Chondrocyte (in vitro differentiated cells): Measurements from ENCODE around the gene TMPRSS11A. TPM values are rescaled to one million over a fixed set of nuclear protein-coding genes. Genes with fewer than 3 reads are reported as not detected.

Experiments
- DNase-seq: peaks from one replicate; pipeline ENCODE4 v3.0.0; 2021; ENCODE audit warnings: mixed read lengths, low spot score
- H3K27ac Mint-ChIP-seq: one replicate; pipeline ENCODE4 v1.8.0; 2021; ENCODE audit warnings: mild to moderate bottlenecking, moderate library complexity, mixed read lengths; ENCODE audit not compliant: unreplicated experiment
- H3K27me3 Mint-ChIP-seq: 2 replicates; pipeline ENCODE4 v1.8.0; 2021; ENCODE audit warnings: low read depth, mixed read lengths
- H3K36me3 Mint-ChIP-seq: 2 replicates; pipeline ENCODE4 v1.8.0; 2021; ENCODE audit warnings: low read depth, mixed read lengths
- H3K4me1 Mint-ChIP-seq: 2 replicates; pipeline ENCODE4 v1.8.0; 2021; ENCODE audit warnings: low read depth, mild to moderate bottlenecking, mixed read lengths
- H3K4me3 Mint-ChIP-seq: one replicate; pipeline ENCODE4 v1.8.0; 2021; ENCODE audit warnings: mild to moderate bottlenecking, moderate library complexity, mixed read lengths; ENCODE audit not compliant: unreplicated experiment
- H3K9me3 Mint-ChIP-seq: 2 replicates; pipeline ENCODE4 v1.8.0; 2021; ENCODE audit warnings: low read depth, mixed read lengths
- total RNA-seq: library from RNA; stranded (reverse); gene quantifications from 3 replicates; pipeline ENCODE4 v1.2.1, GENCODE V29; 2021
- TF ChIP-seq, protein P1 (sequence below): fragments of 200-600 bp; sonication (generic); IDR thresholded peaks from 2 replicates; pipeline ENCODE4 v1.5.0; 2021; ENCODE audit warnings: antibody characterized with exemption, mild to moderate bottlenecking, moderate library complexity

The TMPRSS11A gene
- total RNA-seq, 1 donor from 2014 or later: not detected

DNA sequence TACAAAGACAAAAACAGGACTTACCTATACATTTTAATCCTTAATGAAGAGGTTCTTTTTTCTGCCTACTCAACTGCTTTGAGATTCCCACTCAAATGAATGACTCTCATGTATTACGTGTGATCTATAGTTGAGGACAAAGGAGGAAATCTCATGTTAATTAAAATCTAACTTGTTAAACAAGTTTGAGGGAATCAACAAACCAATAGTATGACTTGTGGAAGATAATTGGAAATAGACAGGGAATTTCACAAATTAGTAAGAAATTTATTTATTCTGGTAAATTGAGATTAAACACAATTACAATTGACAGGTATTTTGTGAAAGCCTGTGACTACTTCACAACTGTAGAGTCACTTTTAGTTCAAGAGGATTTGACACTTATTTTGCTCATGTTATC is 79.4 kb downstream of the TMPRSS11A start, which contains the start of gene TMPRSS11D:
Gene TMPRSS11D (minus strand): TSS at position 101 of the 400 bp plus-strand sequence. CDS start 69 bp downstream, at position 32.
- TF ChIP-seq, protein P1, sequence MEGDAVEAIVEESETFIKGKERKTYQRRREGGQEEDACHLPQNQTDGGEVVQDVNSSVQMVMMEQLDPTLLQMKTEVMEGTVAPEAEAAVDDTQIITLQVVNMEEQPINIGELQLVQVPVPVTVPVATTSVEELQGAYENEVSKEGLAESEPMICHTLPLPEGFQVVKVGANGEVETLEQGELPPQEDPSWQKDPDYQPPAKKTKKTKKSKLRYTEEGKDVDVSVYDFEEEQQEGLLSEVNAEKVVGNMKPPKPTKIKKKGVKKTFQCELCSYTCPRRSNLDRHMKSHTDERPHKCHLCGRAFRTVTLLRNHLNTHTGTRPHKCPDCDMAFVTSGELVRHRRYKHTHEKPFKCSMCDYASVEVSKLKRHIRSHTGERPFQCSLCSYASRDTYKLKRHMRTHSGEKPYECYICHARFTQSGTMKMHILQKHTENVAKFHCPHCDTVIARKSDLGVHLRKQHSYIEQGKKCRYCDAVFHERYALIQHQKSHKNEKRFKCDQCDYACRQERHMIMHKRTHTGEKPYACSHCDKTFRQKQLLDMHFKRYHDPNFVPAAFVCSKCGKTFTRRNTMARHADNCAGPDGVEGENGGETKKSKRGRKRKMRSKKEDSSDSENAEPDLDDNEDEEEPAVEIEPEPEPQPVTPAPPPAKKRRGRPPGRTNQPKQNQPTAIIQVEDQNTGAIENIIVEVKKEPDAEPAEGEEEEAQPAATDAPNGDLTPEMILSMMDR: no peak
- no peak within 1 kb of the TSS for H3K4me3 Mint-ChIP-seq
- no peak for DNase-seq
- H3K27ac Mint-ChIP-seq: no peak within 1 kb of the TSS
- peaks cover 6% of the 10 kb centered on the region for H3K4me1 Mint-ChIP-seq
- no peaks in the 10 kb centered on the region for H3K36me3 Mint-ChIP-seq
- peaks cover 3% of the 10 kb centered on the region for H3K9me3 Mint-ChIP-seq
- peaks cover 3% of the 10 kb centered on the region for H3K27me3 Mint-ChIP-seq

DNA sequence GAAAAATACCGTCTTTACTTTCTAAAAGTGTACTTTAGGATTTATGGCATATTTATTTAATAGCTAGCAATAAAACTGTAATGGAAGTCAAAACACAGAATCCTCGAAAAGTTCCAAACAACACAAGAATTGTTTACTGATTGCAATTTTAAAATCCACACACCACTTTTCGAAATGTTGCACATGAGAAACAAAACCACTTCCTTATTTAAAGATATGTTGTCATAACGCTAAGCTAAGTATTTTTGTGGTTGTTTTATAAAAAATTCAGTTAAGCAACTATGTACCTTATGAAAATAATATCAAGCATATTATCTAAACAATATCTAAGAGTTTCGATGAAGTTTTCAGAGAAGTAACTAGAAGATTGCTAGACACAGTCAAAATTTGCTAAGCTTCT is 79.8 kb downstream of the TMPRSS11A start:
- Mint-ChIP-seq H3K9me3 (peaks cover 3% of the 10 kb centered on the region), H3K27ac (no peak overlapping the region), H3K36me3 (no peaks in the 10 kb centered on the region), H3K4me1 (peaks cover 6% of the 10 kb centered on the region), H3K27me3 (peaks cover 3% of the 10 kb centered on the region), H3K4me3 (no peak overlapping the region)
- TF ChIP-seq, protein P1: no peak
- DNase-seq: no peak

DNA sequence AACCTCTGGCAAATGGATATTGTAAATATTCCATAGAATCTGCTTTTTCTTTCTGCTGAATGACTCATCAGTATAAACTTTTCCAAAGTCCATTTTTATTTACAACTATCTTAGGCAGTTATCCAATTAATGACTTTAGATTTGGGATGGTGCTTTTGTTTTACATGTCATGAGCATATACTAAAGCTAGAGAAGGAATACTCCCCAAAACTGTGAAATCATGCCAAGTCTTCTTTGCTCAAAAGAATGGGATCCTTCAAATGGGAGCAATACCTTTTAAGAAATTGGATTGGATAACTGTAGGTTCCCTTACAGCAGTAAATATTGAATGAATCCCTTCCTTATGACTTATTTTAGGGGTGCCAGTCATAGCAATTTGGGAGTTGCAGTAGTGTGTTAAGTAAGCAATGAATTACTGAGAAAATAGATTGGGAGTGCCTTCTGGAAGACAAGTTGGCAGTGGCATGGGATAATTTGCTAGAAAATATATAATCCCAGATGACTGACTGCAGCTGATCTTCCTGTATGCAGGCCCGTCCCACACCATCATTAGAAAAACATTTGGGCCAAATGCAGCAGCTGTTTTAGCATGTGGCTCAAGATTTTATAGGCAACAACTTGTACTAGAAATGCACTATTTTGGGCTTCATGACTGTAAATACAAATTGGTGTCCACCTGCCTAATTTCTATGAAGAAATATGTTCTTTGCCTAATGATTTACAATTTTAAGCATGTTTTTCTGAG is 82.3 kb downstream of the TMPRSS11A start:
- H3K27ac Mint-ChIP-seq: no peak overlapping the region
- peaks cover 3% of the 10 kb centered on the region for H3K9me3 Mint-ChIP-seq
- TF ChIP-seq, protein P1: no peak
- H3K4me3 Mint-ChIP-seq: no peak overlapping the region
- H3K27me3 Mint-ChIP-seq: peaks cover 8% of the 10 kb centered on the region
- no peak for DNase-seq
- H3K4me1 Mint-ChIP-seq: peaks cover 5% of the 10 kb centered on the region
- no peaks in the 10 kb centered on the region for H3K36me3 Mint-ChIP-seq

DNA sequence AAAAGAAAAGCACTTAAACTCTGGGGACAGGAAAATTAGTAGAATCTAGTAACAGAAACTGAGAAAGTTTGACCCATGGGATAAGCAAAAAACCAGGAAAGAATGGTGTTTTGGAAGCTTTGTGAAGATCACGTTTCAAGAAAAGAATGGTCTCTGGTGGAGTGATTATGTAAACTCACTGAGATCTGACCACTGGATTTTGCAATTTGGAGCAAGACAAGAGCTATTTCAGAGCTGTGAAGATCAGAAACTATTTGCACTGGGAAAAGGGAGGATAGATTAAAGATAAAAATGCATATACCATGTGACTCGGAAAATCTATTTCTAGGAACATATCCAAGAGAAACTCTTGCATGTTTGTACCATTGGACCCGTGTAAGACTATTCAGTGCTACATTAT is 83.8 kb downstream of the TMPRSS11A start:
- no peak for DNase-seq
- Mint-ChIP-seq H3K9me3 (peaks cover 3% of the 10 kb centered on the region), H3K4me1 (no peaks in the 10 kb centered on the region), H3K36me3 (no peaks in the 10 kb centered on the region), H3K4me3 (no peak overlapping the region), H3K27me3 (peaks cover 11% of the 10 kb centered on the region), H3K27ac (no peak overlapping the region)
- TF ChIP-seq, protein P1: no peak

DNA sequence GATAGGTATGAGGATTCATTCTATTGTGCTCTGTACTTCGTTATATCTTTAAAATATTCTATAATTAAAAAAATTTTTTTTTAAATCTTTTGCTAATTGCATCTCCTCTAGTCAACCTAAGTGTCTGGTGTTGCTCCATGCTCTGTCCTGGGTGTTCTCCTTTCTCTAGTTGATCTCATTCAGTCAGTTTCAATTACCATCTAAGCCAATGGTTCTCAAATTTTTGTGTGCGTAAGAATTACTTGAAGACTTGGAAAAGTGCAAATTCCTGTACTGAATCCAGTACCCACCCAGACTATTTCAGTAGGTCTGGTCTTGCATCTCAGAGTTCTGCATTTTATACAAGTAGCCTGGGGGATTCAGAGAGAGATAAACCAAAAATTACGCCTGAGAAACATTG is 86.2 kb downstream of the TMPRSS11A start:
- no peaks in the 10 kb centered on the region for H3K4me1 Mint-ChIP-seq
- no peak overlapping the region for H3K27ac Mint-ChIP-seq
- TF ChIP-seq, protein P1: no peak
- DNase-seq: no peak
- H3K27me3 Mint-ChIP-seq: peaks cover 13% of the 10 kb centered on the region
- peaks cover 3% of the 10 kb centered on the region for H3K9me3 Mint-ChIP-seq
- no peaks in the 10 kb centered on the region for H3K36me3 Mint-ChIP-seq
- no peak overlapping the region for H3K4me3 Mint-ChIP-seq
